HepG2 (cell line): Measurements from ENCODE around the gene GPR183. TPM values are rescaled to one million over a fixed set of nuclear protein-coding genes. Genes with fewer than 3 reads are reported as not detected.

Experiments used
- ATAC-seq: fragments of 200-7000 bp; cut with Tn5 transposase; 3 replicates; pipeline ENCODE4 v1.9.1; 2020; ENCODE audit warnings: mild to moderate bottlenecking, moderate library complexity
- BruUV-seq: library from RNA; stranded (reverse); fragments of 400-500 nt; replicated peaks from 2 replicates; lab custom pipeline; 2021; lab: Mats Ljungman, UMichigan
- CTCF ChIA-PET: fragments of 300-600 bp; formaldehyde crosslinking; extraction: SDS; loops from one replicate; lab custom pipeline; 2021; ENCODE audit warnings: low total read pairs, inconsistent platforms, low intra/inter-chr PET ratio; lab: Yijun Ruan, JAX
- POLR2A ChIA-PET: fragments of 350-600 bp; sonication (Branson Sonifier 250); formaldehyde crosslinking; loops from one replicate; lab custom pipeline; 2020; ENCODE audit warnings: antibody characterized with exemption, inconsistent platforms; lab: Yijun Ruan, JAX
- DNase-seq: peaks from one replicate; pipeline ENCODE4 v3.0.0-alpha.2; 2015; ENCODE audit warnings: low spot score
- FAIRE-seq: peaks from 3 replicates; lab custom pipeline; 2011; peaks lifted over from hg19 to GRCh38; lab: Jason Lieb, UNC
- H2AFZ ChIP-seq: one replicate; pipeline ENCODE4 v1.6.1; 2011; ENCODE audit warnings: low read length, inconsistent platforms
- H3K27ac ChIP-seq: fragments of 300-600 bp; 3 replicates; pipeline ENCODE4 v1.8.0; 2011; ENCODE audit warnings: mixed run types, mild to moderate bottlenecking, mixed read lengths, low read length, inconsistent platforms; ENCODE audit not compliant: insufficient read depth; ENCODE audit errors: extremely low read length
- H3K27me3 ChIP-seq, 2 experiments: fragments of 200-600 bp in 1 of 2; 2 replicates in 1 of 2; 3 replicates in 1 of 2; pipeline versions ENCODE4 v1.6.0 to v1.8.0; 2011; ENCODE audit warnings: low read length in 2 of 2, mild to moderate bottlenecking in 2 of 2, moderate library complexity in 2 of 2, inconsistent platforms in 1 of 2; ENCODE audit not compliant: insufficient read depth in 2 of 2, control insufficient read depth in 1 of 2
- H3K36me3 ChIP-seq, 2 experiments: fragments of 200-600 bp in 1 of 2; replicated peaks in 1 of 2; 2 replicates in 1 of 2; 3 replicates in 1 of 2; pipeline versions ENCODE4 v1.5.1 to v1.8.0; 2011; ENCODE audit warnings: low read length in 2 of 2, inconsistent platforms in 1 of 2; ENCODE audit not compliant: insufficient read depth in 2 of 2, control insufficient read depth in 1 of 2
- H3K4me1 ChIP-seq: 2 replicates; pipeline ENCODE4 v1.5.1; 2012; ENCODE audit warnings: low read length, inconsistent platforms; ENCODE audit not compliant: insufficient read depth
- H3K4me2 ChIP-seq: 2 replicates; pipeline ENCODE4 v1.6.0; 2011; ENCODE audit warnings: low read depth, low read length, inconsistent platforms
- H3K4me3 ChIP-seq, 3 experiments: fragments of 200-600 bp in 1 of 3; sonication (generic), shearing (Covaris generic) in 1 of 3; replicated peaks in 1 of 3; 2 replicates each; pipeline ENCODE4 v1.5.1; 2011 to 2016; ENCODE audit warnings: low read length in 3 of 3, inconsistent platforms in 2 of 3, low read depth in 2 of 3, mild to moderate bottlenecking in 2 of 3, control low read depth in 1 of 3, mixed read lengths in 1 of 3; ENCODE audit not compliant: insufficient read depth in 1 of 3
- H3K79me2 ChIP-seq: one replicate; pipeline ENCODE4 v1.6.1; 2011; ENCODE audit warnings: low read length, inconsistent platforms; ENCODE audit not compliant: insufficient read depth
- H3K9ac ChIP-seq: 2 replicates; pipeline ENCODE4 v1.6.0; 2011; ENCODE audit warnings: mild to moderate bottlenecking, low read depth, low read length, inconsistent platforms; ENCODE audit not compliant: insufficient read depth
- H3K9me3 ChIP-seq: 2 replicates; pipeline ENCODE4 v1.5.1; 2012; ENCODE audit warnings: mild to moderate bottlenecking, low read length
- H4K20me1 ChIP-seq: 2 replicates; pipeline ENCODE4 v1.6.0; 2011; ENCODE audit warnings: inconsistent platforms, mild to moderate bottlenecking, low read length, moderate library complexity; ENCODE audit not compliant: insufficient read depth
- KMT2B ChIP-seq: IDR thresholded peaks from 2 replicates; pipeline ENCODE4 v1.6.1; 2016; ENCODE audit warnings: missing genetic modification reagents, missing compliant biosample characterization
- NKX3-1 ChIP-seq: sonication (generic); formaldehyde crosslinking; IDR thresholded peaks from 2 replicates; pipeline ENCODE4 v1.5.0; 2020; ENCODE audit warnings: missing genetic modification reagents
- SMARCE1 ChIP-seq: fragments of 450-650 bp; IDR thresholded peaks from 2 replicates; pipeline ENCODE4 v1.6.1; 2017; ENCODE audit warnings: borderline replicate concordance
- TGIF2 ChIP-seq: IDR thresholded peaks from 2 replicates; pipeline ENCODE4 v1.6.1; 2016; ENCODE audit warnings: control low read depth, missing compliant biosample characterization
- THYN1 ChIP-seq: sonication (generic); formaldehyde crosslinking; IDR thresholded peaks from 2 replicates; pipeline ENCODE4 v1.8.1; 2023; ENCODE audit warnings: low read depth, mild to moderate bottlenecking, moderate library complexity, missing genetic modification reagents, borderline replicate concordance
- ZEB1 ChIP-seq: IDR thresholded peaks from 2 replicates; pipeline ENCODE4 v1.6.1; 2012; ENCODE audit warnings: mild to moderate bottlenecking, low read depth, inconsistent platforms; ENCODE audit not compliant: insufficient replicate concordance
- ZNF33A ChIP-seq: sonication (generic); formaldehyde crosslinking; IDR thresholded peaks from 2 replicates; pipeline ENCODE4 v1.5.1; 2020; ENCODE audit warnings: missing genetic modification reagents, mild to moderate bottlenecking, moderate library complexity, borderline replicate concordance
- ZNF33B ChIP-seq: sonication (generic); formaldehyde crosslinking; IDR thresholded peaks from 2 replicates; pipeline ENCODE4 v1.5.1; 2020; ENCODE audit warnings: mild to moderate bottlenecking, missing genetic modification reagents
- ZNF343 ChIP-seq: sonication (generic); formaldehyde crosslinking; IDR thresholded peaks from 2 replicates; pipeline ENCODE4 v1.4.0; 2020; ENCODE audit warnings: mild to moderate bottlenecking, missing genetic modification reagents
- ZNF382 ChIP-seq: sonication (generic); formaldehyde crosslinking; IDR thresholded peaks from 2 replicates; pipeline ENCODE4 v1.5.0; 2020; ENCODE audit warnings: missing genetic modification reagents, mild to moderate bottlenecking, borderline replicate concordance
- ZNF451 ChIP-seq: sonication (generic); formaldehyde crosslinking; IDR thresholded peaks from 2 replicates; pipeline ENCODE4 v1.5.0; 2020; ENCODE audit warnings: mild to moderate bottlenecking, missing genetic modification reagents
- ZNF724P ChIP-seq: sonication (generic); formaldehyde crosslinking; IDR thresholded peaks from 2 replicates; pipeline ENCODE4 v1.8.0; 2022; ENCODE audit warnings: missing genetic modification reagents, borderline replicate concordance
- ZNF782 ChIP-seq: sonication (generic); formaldehyde crosslinking; IDR thresholded peaks from 2 replicates; pipeline ENCODE4 v1.4.0; 2020; ENCODE audit warnings: missing genetic modification reagents, mild to moderate bottlenecking, borderline replicate concordance
- WGBS: methylation state at CpG from one replicate; pipeline ENCODE4 v1.1.6; 2017; ENCODE audit warnings: low lambda C conversion rate; 5-methylcytosine and 5-hydroxymethylcytosine counted together
- in situ Hi-C: cut with HindIII; loops from 2 replicates; pipeline ENCODE4 v1.10.0; 2017; ENCODE audit warnings: low pct_unique_long_range_greater_than_20kb; ENCODE audit not compliant: extremely low pct_ligation_motif_present
- intact Hi-C: fragments of 100-400 bp; cut with micrococcal nuclease; formaldehyde crosslinking; loops from one replicate; pipeline ENCODE4 v1.10.0; 2022; ENCODE audit not compliant: unreplicated experiment
- polyA plus RNA-seq, 8 experiments: library from polyadenylated mRNA; depleted of rRNA in 3 of 8; stranded (reverse) in 7 of 8; unstranded in 1 of 8; fragments of >200 nt; fragmentation: Illumina TruSeq in 4 of 8; extraction: Trizol in 4 of 8; gene quantifications; 2 replicates each; pipeline versions ENCODE4 v1.2.1 to v1.2.3, GENCODE V29; 2011 to 2016; ENCODE audit warnings: low read depth in 4 of 8, missing spikeins in 1 of 8, mixed read lengths in 1 of 8; ENCODE audit not compliant: insufficient read depth in 1 of 8
- total RNA-seq, 5 experiments: library from RNA; depleted of rRNA; stranded (reverse); fragments of >200 nt; fragmentation: Illumina TruSeq; extraction: Trizol; gene quantifications; 2 replicates each; pipeline ENCODE4 v1.2.3, GENCODE V29; 2016; ENCODE audit warnings: low read depth in 1 of 5
- TF ChIP-seq, protein P1 (sequence below): sonication (generic); formaldehyde crosslinking; IDR thresholded peaks from 2 replicates; pipeline ENCODE4 v1.8.1; 2023; ENCODE audit warnings: mild to moderate bottlenecking, moderate library complexity, missing genetic modification reagents

Gene GPR183
- total and polyA plus RNA-seq, 2 of the 13 experiments (the other 11 are each of a cell fraction or from before 2014, with no cell fraction given), result not detected

- DNase-seq, result no peak
- ATAC-seq, result no peak
- in situ Hi-C loops, result no loop called here
- no peaks in the 10 kb centered on the region for H3K79me2 ChIP-seq
- TF ChIP-seq ZEB1, result no peak
- TF ChIP-seq, protein P1, sequence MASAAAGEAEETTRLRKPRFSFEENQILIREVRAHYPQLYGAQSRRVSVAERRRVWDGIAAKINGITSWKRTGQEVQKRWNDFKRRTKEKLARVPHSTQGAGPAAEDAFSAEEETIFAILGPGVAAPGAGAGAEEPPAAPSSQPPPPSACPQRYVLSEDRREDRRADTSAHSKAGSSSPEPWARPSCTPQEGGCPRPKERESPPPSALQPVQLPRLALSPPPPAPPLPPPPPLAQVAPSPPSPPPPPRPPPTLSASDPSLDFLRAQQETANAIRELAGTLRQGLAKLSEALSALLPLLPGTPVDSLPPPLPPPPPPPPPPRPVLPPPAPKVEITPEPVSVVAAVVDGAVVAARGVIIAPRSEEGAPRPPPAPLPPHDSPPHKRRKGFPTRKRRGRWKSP (CRISPR knock-in tag), result no peak
- TF ChIP-seq, all 625 proteins: peak for 0
- ChIA-PET POLR2A (no interaction called here), CTCF (no interaction called here)
- no peak overlapping the region for H3K9ac ChIP-seq
- H2AFZ ChIP-seq, result no peak overlapping the region
- intact Hi-C loops, result no loop called here
- H3K4me3 ChIP-seq, result no peak overlapping the region
- peaks cover 3 to 22% of the 10 kb centered on the region in 2 experiments; a peak in 4 of 5 replicates for H3K36me3 ChIP-seq
- H4K20me1 ChIP-seq, result 0 out of 2 replicates have a peak, but pooled peaks cover 3% of the 10 kb centered on the region
- H3K9me3 ChIP-seq, result peaks cover 4% of the 10 kb centered on the region; the same call in 1 of the 2 replicates
- no peak for FAIRE-seq
- WGBS, result 100% methylated on average over 3 of the region's 3 CpGs
- no peak overlapping the region for H3K27ac ChIP-seq
- no TSS peak for BruUV-seq
- H3K4me1 ChIP-seq, result no peaks in the 10 kb centered on the region
- H3K4me2 ChIP-seq, result no peak overlapping the region
- H3K27me3 ChIP-seq, result no peaks in the 10 kb centered on the region
Measured at GRCh38 chr13:99271249-99271648, 36.0 kb downstream of the GPR183 start.

DNA sequence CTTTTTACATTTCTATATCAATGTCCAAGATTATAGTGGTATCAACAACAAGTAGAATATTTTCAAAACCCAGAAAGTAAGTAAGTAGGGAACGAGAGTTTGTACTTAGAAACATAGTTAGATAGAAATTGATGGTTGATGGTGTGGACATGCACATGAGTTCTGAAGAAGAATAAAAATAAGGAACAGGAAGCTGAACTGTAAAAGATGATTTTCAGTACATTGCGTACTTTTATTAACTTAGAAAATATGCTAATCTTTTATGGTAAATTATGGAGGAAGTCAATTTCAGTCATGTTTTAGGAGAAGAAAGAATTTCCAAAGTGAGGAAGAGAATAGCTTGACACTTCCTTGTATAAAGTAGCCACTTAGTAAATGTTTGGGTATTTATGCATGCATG, 36.7 kb downstream of the GPR183 start:
- Histone ChIP-seq H3K4me1 (no peaks in the 10 kb centered on the region), H3K9ac (no peak overlapping the region), H4K20me1 (0 out of 2 replicates have a peak, but pooled peaks cover 4% of the 10 kb centered on the region), H3K4me3 (no peak overlapping the region), H3K27ac (no peak overlapping the region), H3K79me2 (no peaks in the 10 kb centered on the region), H3K9me3 (peaks cover 4% of the 10 kb centered on the region; the same call in 1 of the 2 replicates), H3K4me2 (no peak overlapping the region), H3K27me3 (no peaks in the 10 kb centered on the region), H3K36me3 (peaks cover 3 to 22% of the 10 kb centered on the region in 2 experiments; a peak in 4 of 5 replicates), H2AFZ (no peak overlapping the region)
- intact Hi-C loops, result no loop called here
- CTCF ChIA-PET, result interaction anchor here (1.7 kb wide), 1 partner anchor 166 kb away, joined by 7 read pairs; no protein-coding TSS in a partner anchor
- in situ Hi-C loops, result no loop called here
- TF ChIP-seq ZNF724P, result no peak
- no peak for TF ChIP-seq ZNF782
- no peak for TF ChIP-seq ZNF451 (CRISPR knock-in tag)
- no peak for TF ChIP-seq ZNF382 (CRISPR knock-in tag)
- TF ChIP-seq ZNF33B, result no peak
- TF ChIP-seq THYN1 (CRISPR knock-in tag), result no peak
- no peak for TF ChIP-seq ZNF33A (CRISPR knock-in tag)
- TF ChIP-seq KMT2B, result no peak
- no peak for TF ChIP-seq TGIF2 (CRISPR knock-in tag)
- TF ChIP-seq NKX3-1 (CRISPR knock-in tag), result no peak
- TF ChIP-seq ZNF343, result no peak
- TF ChIP-seq SMARCE1, result no peak
- DNase-seq, result no peak
- no peak for FAIRE-seq
- POLR2A ChIA-PET, result no interaction called here
- TSS peak; percentile 19 for BruUV-seq
- ATAC-seq, result no peak
- 94% methylated on average over 2 of the region's 2 CpGs for WGBS
